HG03439 (cell line): ENCODE results near the gene PFAS.

Experiments used
- ATAC-seq: cut with Tn5 transposase; IDR thresholded peaks from one replicate; pipeline ENCODE4 v1.9.1; 2021; ENCODE audit warnings: mild to moderate bottlenecking, moderate library complexity; ENCODE audit not compliant: unreplicated experiment

PFAS gene

DNA sequence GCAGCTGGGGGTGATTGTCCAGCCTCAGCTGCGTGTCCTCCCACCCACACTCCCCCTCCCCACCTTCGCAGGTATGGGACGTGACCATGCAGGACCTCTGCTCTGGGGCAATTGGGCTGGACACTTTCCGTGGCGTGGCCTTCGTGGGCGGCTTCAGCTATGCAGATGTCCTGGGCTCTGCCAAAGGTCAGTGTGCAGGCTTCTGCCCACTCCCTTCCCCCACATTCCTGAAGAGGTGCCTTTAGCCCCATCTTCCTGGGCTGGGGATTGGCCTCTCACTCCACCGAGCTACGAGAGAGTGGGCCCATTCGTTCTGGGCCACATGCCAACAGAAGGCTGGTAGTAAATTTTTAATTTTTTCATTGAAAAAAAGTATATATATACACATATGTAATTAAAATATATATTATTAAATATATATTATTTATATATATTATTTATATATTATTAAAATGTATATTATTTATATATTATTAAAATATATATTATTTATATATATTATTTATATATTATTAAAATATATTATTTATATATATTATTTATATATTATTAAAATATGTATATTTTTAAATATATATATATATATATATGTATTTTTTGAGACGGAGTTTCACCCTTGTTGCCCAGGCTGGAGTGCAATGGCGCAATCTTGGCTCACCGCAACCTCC, 18.5 kb downstream of the PFAS start:
- no peak for ATAC-seq

DNA sequence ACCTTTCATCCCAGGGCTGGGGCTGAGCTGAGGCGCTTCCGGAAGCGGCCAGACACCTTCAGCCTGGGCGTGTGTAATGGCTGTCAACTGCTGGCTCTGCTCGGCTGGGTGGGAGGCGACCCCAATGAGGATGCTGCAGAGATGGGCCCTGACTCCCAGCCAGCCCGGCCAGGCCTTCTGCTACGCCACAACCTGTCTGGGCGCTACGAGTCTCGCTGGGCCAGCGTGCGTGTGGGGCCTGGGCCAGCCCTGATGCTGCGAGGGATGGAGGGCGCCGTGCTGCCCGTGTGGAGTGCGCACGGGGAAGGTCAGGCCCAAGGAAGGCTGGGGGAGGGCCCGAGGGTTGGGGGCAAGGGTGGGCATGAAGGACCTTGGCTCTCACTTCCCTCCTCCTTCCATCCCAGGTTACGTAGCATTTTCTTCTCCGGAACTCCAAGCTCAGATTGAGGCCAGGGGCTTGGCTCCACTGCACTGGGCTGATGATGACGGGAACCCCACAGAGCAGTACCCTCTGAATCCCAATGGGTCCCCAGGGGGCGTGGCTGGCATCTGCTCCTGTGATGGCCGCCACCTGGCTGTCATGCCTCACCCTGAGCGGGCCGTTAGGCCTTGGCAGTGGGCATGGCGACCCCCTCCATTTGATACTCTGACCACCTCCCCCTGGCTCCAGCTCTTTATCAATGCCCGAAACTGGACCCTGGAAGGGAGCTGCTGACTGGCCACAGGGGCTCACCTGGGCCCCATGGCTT, 19.6 kb downstream of the PFAS start:
- ATAC-seq = no peak

DNA sequence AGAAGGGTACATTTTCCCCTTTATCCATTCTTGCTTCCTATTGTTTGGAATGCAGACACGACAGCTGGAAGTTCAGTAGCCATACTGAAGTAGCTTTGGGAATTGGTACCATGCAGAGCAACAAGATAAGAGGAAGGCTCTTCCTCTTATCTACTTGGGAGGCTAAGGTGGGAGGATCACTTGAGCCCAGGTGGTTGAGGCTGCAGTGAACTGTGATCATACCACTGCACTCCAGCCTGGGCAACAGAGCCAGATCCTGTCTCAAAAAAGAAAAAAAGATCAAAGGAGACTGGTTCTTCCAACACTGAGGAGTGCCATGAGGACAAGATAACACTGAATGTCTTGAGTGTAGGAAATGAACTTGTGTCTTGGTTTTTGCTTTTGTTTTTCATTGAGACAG, 23.3 kb downstream of the PFAS start:
- no peak for ATAC-seq

DNA sequence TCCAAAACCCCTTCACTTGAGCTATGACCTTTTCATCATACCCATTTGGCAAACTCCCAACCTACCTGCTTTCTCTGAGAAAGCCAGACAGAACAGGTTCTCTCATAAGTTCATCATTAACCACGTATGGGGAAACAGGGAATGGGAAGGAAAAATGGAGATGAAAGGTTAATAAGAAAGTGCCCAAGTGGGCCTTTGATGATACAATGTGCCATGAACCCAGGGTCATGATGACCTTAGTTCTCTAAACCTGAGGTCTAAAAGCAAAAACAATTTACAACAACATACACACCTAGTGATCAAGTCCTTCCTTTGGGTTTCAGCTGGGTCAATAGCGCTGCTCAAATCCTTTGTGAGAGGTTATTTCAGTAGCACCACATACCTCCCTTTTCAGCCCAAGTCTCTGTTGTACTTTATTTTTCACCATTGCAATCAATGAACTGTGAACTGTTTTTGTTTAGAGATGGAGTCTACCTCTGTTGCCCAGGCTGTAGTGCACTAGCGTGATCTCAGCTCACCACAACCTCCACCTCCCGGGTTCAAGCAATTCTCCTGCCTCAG, 24.9 kb downstream of the PFAS start:
- ATAC-seq = no peak

DNA sequence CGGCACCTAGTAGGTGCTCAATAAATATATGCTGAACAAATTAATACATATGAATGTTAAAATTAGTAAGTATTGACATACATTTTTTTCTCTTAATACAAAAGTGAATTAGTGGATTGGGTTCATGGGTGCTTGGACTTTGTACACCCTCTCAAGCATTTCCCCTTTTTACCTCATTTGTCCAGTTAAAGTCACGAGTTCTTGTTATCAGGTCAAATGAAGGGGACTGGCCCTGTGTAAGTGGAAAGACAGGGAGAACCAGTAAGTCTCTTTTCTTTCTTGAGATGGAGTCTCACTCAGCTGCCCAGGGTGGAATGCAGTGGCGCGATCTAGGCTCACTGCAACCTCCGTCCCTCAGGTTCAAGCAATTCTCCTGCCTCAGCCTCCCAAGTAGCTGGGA, 25.7 kb downstream of the PFAS start:
- no peak for ATAC-seq

DNA sequence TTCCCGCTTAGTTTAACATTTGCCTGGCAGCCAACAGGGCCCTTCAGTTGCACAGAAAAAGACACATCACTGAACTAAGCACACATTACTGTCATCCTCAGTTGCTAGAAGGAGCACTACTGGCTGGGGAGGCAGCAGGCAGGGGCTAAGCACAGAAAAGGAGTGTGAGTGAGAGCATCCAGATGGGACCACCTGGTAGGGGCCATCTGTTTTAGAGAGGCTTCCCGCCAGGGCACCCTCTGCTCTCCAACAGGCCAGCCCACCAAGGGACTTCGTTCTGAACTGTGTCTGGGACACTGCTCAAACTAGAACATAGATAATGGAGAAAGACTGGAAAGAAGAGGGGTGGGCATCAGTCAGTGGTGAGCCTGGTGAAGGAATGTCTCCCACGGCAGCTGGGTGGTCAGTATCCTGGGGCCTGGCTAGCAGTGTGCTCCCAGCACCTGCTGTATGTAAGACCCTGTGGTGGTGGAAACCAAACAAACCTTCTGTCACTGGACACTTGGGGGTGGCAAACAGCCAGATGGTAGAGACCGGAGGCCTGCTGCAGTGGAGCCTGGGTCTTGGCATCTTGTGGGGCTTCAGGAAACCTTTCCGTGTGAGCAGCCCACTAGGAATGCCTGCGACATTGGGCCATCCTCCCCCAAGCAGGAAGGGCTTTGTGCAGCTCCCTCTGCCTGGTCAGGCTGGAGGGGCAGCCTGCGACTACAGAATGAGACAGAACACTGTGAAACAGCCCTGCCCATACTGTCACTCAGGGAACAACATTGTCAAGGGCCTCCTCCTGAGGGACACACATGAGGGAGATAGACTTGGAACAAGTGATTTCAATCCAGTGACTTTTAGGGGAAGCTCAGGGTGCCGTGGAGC, 26.6 kb downstream of the PFAS start:
- no peak for ATAC-seq

DNA sequence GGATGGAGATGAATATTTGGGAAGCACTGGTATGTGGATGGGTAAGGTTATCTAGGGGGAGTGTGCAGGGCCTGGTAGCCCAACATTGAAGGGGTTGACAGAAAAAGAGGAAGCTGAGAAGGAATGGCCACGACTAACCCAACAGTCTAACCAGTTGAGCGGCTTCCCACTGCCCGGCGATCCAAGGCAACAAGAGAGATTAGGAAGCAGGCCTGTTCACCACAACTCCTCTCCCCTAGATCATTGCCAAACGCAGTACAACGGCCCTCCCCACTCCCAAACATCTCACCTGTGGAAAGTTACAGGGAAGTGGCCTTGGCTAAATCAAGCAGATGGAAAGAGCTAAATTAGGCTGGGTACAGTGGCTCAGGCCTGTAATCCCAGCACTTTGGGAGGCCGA, 28.2 kb downstream of the PFAS start:
- no peak for ATAC-seq

DNA sequence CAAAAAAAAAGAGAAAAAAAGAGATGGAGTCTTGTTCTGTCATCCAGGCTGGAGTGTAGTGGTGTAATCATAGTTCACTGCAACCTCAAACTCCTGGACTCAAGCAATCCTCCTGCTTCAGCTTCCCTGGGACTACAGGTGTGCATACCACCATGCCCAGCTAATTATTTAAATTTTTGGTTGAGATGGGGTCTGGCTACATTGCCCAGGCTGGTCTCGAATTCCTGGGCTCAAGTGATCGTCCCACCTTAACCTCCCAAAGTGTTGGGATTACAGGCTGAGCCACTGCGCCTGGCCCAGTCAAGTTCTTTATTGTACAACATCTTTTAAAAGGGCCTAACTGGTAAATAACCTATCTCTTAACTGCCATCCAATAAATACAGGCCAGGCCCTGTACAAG, 33.3 kb downstream of the PFAS start:
- ATAC-seq = no peak

DNA sequence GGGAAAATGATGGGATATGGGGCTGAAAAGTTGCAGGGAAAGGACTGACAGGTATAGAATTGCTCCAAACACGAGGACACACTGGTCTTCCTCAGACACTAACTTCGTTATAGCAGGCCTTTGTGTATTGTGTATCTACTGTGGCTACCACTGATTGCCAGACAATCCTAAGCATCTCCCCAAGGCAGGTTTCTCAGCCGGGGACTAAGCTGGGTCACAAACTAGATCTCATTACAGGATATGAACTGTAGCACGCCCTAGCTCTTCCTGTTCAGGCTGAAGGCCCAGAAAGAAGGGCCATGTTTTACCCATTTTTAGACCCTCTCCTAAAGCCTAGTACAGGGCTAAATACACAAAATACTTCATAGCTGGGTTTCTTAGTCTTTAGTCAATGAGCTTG, 34.3 kb downstream of the PFAS start:
- ATAC-seq = no peak

DNA sequence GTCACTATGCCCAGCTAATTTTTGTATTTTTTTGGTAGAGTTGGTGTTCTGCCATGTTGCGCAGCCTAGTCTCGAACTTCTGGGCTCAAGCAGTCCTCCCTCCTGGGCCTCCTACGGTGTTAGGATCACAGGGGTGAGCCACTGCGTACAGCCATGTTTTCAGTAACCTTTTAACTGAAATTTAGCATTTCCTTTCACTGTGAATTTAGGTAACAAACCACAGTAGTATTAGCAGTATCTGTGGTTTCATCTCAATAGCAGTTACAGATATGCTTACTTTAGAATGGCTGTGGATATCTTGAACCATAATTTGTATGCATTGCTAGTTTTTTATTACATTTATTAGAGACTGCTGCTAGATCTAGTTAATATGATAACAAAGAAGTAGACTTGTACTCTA, 35.0 kb downstream of the PFAS start:
- no peak for ATAC-seq

DNA sequence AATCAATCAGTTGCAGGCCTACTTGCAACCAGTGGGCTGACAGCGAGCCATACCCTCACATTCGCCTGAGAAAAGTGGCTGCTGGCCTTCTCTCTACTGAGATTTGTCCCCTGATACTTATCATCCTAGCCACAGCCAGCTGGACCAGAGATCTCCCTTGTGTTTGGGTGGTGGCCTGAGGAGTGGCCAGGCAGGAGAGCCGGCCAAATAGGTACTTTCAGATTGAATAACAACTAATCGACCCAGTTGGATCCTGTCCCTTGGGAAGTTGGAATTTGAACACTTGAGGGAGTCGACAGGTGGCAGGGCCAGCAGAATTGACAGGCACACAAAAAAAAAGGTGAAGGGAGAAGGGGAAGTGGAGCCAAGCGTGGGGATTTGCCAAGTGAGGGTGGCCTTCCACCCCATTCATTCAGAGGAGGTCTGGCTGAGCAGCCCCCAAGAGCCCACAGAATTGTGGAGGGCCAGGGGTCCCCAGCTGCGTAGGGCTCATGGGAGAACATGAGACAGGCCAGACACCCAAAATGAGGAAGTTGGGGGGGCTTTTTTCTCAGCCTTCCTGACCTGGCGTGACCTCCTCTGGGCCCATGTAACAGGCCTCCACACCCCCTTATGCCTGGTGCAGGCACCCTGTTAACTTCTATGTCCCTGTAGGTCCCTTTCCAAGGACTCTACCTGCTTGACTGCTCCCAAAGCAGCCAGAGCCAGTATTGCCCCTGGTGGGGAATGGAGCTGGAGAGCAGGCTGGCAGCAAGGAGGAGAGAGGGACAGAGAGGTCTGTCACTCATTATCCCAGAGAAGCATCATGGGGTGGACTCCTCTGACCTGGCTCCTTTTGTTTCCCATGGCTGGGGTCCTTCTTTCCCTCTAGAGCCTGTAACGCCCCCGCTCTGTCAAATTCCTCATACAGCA, 36.4 kb downstream of the PFAS start:
- no peak for ATAC-seq

DNA sequence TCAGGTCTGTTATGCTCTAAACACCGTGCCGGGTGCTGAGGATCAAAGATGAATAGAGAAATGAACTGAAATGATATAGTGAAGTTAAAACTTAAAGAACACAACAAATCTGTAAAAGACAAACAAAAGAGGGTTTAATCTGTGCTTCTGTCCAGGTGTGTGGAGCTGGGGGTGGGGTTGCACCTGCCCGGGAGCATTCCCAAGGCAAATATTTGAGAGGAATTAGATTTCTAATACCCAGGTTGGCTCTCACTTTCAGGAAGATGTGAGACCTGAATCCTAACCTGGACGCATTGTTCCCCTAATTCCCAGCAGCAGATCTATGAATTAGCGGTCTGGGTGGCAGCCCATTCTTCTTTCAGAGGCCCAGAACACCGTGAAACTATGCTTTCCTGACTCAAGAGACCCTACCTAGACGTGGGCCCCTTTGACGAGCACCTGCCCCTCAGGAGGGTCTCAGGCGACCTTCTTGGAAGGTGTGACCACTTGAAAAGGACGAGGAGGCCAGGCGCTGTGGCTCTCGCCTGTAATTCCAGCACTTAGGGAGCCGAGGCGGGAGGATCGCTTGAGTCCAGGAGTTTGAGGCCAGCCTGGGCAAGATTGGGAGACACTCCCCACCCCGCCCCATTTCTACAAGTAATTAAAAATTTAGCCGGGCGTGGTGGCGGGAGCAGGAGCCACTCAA, 38.7 kb downstream of the PFAS start:
- no peak for ATAC-seq

DNA sequence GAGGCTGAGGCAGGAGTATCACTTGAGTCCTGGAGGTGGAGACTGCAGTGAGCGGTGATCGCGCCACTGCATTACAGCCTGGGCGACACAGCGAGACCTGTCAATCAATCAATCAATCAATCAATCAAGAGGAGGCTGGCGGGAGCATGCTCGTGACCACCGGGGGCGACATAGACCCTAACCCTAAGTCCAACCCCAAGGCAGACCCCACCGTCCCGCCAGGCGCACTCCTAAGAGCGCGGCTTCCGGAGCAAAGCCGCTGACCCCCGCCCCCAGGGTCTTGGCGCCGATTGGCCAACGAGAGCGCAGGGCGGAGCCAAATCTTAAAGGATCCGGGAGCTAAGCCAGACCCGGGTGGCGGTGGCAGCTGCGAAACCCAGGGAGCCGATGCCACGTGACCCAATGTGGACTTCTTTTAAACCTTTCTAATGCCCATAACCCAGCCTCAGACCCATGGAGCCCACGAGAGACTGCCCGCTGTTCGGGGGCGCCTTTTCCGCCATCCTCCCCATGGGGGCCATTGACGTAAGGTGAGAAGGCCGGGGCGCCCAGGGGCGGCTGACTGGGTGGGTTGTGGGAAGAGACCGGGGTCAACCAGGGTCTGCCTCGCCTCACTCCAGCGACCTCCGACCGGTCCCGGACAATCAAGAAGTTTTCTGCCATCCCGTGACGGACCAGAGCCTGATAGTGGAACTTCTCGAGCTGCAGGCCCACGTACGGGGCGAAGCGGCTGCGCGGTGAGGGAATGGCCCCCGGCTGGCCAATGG, 39.4 kb downstream of the PFAS start, which contains the start of gene RANGRF:
TSS of gene RANGRF (plus strand) at position 335 of the 767 bp plus-strand sequence. CDS start at position 454, 119 bp downstream.
- peak; percentile 70 for ATAC-seq

DNA sequence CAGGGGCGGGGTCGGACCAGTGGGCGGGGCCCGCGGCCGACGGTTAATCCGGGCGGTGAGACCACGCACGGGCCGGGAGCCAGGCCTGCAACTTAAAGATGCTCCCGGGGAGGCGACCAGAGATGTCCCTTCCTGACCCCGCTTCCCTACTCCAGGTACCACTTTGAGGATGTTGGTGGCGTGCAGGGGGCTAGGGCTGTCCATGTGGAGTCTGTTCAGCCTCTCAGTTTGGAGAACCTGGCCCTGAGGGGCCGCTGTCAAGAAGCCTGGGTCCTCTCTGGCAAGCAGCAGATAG, 40.0 kb downstream of the PFAS start:
- no peak for ATAC-seq

DNA sequence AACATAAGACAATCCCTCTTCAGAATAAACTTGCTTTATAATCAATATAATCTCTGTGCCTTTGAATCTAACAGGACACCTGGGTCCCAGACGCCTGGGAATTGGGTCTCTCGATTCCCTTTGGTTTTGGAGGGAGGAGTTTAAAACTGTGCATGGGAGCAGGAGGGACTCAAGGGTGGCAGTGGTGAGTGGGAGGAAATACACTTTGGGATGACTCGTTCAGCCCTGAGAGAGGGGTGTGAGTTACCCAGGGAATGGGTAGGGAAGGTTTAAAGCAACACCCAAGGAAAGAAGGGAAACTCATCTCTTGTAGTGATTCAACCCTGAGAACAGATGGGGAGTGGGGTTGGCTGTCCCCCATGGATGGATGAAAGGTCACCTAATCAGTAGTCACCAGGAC, 41.0 kb downstream of the PFAS start:
- no peak for ATAC-seq

DNA sequence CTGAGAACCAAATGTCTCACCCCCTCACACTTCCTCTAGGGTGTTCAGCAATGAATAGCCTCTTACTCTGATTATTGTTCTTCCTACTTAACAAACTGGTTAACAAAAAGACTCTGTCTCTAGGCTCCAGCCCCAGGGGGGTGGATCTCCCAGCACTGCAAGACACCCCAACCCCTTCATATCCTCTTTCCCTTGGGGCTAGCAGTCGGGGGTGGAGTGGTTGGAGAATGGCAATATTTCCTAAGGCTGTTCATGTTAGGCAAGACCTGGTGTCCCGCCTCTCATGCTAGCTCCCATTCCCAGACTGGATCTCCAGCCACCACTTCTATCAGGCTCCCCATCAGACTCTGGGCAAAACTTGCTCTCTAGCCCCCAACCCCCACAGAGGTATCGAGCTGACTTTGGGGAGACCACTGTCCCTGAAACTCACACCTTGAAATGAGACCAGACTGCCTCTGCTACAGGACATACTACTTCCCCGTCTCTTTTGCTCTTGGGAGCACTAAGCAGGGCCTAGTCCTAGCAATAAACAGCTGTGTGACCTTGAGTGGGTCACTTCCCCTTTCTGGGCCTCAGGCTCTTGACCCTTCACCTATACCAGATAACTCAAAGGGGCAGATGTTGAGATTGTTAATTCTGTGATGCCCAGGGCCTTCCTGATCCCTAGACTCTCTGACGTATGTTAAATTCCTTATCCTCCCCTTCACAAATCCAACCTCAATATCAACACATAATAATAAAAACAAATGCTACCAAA, 43.7 kb downstream of the PFAS start:
- no peak for ATAC-seq

DNA sequence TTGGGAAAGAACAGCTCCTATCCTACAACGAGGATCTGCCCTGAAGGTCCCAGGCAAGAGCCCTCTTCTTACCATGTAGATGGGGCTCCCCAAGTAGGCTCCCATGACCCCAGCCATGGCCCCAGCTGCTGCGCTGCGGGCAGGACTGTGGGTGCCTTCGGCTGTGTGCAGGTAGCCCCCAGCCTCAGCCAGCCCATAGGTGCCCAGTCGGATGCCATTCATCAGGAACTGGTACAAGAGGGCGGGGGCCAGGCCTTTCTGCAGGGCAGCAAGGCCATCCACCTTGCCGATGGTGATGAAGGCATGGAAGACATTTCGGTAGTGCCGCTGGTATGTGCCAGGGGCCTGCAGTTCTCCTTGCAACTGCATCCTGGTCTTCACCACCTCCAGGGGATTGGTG, 45.3 kb downstream of the PFAS start:
- no peak for ATAC-seq

DNA sequence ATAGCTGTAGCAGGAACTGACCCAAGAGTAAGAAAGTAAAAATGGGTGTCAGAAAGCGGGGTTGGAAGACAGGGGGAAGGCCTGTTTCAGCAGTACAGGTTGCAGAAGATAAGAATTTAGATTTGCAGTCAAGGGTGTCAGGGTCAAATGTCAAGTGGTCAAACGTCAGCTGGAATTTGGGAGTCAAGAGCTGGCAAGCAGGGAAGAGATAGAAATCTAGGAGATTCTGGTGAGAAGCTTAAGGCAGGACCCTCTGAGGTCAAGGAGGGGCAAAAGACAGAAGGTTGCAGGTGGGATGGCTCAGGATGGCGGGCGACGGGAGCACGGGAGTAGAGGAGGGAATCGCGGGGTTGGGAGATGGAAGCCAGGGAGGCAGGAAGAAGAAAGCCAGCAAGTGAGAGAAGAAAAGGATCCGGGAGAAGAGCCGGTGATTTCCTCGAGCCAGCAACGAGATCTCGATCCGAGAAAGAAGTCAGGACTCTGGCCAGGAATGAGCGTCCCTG, 45.8 kb downstream of the PFAS start:
- ATAC-seq = no peak
